DND-41 (cell line): Measurements from ENCODE around the gene TNN.

Source experiments
- ATAC-seq: fragments of 200-7000 bp; cut with Tn5 transposase; 3 replicates; pipeline ENCODE4 v1.9.1; 2021; ENCODE audit warnings: low read depth; ENCODE audit not compliant: insufficient read depth
- DNase-seq: peaks from one replicate; pipeline ENCODE4 v3.0.0-alpha.2; 2020
- H2AFZ ChIP-seq: 2 replicates; pipeline ENCODE4 v1.6.0; 2012; ENCODE audit warnings: low read depth, low read length
- H3K27ac ChIP-seq: 2 replicates; pipeline ENCODE4 v1.5.1; 2012; ENCODE audit warnings: low read length, inconsistent platforms
- H3K27me3 ChIP-seq: fragments of 200-600 bp; sonication (generic); 2 replicates; pipeline ENCODE4 v1.6.0; 2012; ENCODE audit warnings: low read length, mild to moderate bottlenecking, inconsistent platforms; ENCODE audit not compliant: insufficient read depth, poor library complexity
- H3K36me3 ChIP-seq: 2 replicates; pipeline ENCODE4 v1.5.1; 2012; ENCODE audit warnings: low read length, inconsistent platforms; ENCODE audit not compliant: insufficient read depth
- H3K4me1 ChIP-seq: 2 replicates; pipeline ENCODE4 v1.5.1; 2012; ENCODE audit warnings: mild to moderate bottlenecking, low read length; ENCODE audit not compliant: insufficient read depth
- H3K4me2 ChIP-seq: 2 replicates; pipeline ENCODE4 v1.6.0; 2012; ENCODE audit warnings: mild to moderate bottlenecking, moderate library complexity, low read length, inconsistent platforms; ENCODE audit not compliant: insufficient read depth
- H3K4me3 ChIP-seq, 2 experiments: fragments of 200-600 bp in 1 of 2; shearing (Covaris generic) in 1 of 2; 2 replicates each; pipeline ENCODE4 v1.5.1; 2012 to 2016; ENCODE audit warnings: inconsistent platforms in 2 of 2, low read length in 2 of 2, mild to moderate bottlenecking in 2 of 2, low read depth in 1 of 2, moderate library complexity in 1 of 2
- H3K79me2 ChIP-seq: 2 replicates; pipeline ENCODE4 v1.6.0; 2012; ENCODE audit warnings: low read length, inconsistent platforms; ENCODE audit not compliant: insufficient read depth
- H3K9ac ChIP-seq: 2 replicates; pipeline ENCODE4 v1.6.0; 2012; ENCODE audit warnings: low read depth, mild to moderate bottlenecking, inconsistent platforms, low read length, moderate library complexity
- H3K9me3 ChIP-seq: 2 replicates; pipeline ENCODE4 v1.5.1; 2012; ENCODE audit warnings: low read length, moderate library complexity, mild to moderate bottlenecking, inconsistent platforms; ENCODE audit not compliant: insufficient read depth, severe bottlenecking
- H4K20me1 ChIP-seq: 2 replicates; pipeline ENCODE4 v1.6.0; 2012; ENCODE audit warnings: low read length; ENCODE audit not compliant: insufficient read depth
- EZH2 ChIP-seq: IDR thresholded peaks from 3 replicates; pipeline ENCODE4 v1.6.1; 2012; ENCODE audit warnings: borderline replicate concordance, low read depth, mild to moderate bottlenecking, moderate library complexity, low read length, inconsistent platforms; ENCODE audit not compliant: severe bottlenecking
- TF ChIP-seq, protein P1 (sequence below): IDR thresholded peaks from 2 replicates; pipeline ENCODE4 v1.5.1; 2012; ENCODE audit warnings: borderline replicate concordance, low read length, moderate library complexity, mild to moderate bottlenecking; ENCODE audit not compliant: poor library complexity, severe bottlenecking; ENCODE audit errors: extremely low read depth

The TNN gene

DNA sequence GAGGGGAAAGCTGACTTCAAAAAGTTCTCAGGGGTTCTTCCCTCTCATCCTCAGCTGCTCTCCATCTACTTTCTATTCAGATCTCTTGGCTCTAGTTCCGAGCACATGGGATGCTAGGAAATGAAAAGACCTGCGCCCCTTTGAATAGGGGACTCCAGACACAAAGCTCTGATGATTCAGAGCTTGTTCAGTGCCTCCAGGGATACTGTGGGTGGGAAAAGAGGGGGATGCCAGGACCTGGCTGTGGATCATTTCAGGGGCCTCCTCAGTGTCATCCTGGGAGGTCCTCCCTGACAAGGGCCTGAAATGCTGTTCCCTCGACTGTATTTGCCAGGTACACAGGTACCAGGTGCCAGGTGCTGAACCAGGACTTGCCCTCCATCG, 125.9 kb downstream of the TNN start:
- no peak overlapping the region for H3K4me2 ChIP-seq
- no peak overlapping the region for H2AFZ ChIP-seq
- H3K36me3 ChIP-seq, result no peaks in the 10 kb centered on the region
- TF ChIP-seq, protein P1, sequence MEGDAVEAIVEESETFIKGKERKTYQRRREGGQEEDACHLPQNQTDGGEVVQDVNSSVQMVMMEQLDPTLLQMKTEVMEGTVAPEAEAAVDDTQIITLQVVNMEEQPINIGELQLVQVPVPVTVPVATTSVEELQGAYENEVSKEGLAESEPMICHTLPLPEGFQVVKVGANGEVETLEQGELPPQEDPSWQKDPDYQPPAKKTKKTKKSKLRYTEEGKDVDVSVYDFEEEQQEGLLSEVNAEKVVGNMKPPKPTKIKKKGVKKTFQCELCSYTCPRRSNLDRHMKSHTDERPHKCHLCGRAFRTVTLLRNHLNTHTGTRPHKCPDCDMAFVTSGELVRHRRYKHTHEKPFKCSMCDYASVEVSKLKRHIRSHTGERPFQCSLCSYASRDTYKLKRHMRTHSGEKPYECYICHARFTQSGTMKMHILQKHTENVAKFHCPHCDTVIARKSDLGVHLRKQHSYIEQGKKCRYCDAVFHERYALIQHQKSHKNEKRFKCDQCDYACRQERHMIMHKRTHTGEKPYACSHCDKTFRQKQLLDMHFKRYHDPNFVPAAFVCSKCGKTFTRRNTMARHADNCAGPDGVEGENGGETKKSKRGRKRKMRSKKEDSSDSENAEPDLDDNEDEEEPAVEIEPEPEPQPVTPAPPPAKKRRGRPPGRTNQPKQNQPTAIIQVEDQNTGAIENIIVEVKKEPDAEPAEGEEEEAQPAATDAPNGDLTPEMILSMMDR, result no peak
- TF ChIP-seq EZH2, result no peak
- no peak overlapping the region for H3K9ac ChIP-seq
- no peaks in the 10 kb centered on the region for H3K79me2 ChIP-seq
- H3K27ac ChIP-seq, result no peak overlapping the region
- no peaks in the 10 kb centered on the region for H4K20me1 ChIP-seq
- no peaks in the 10 kb centered on the region for H3K9me3 ChIP-seq
- peaks cover 28% of the 10 kb centered on the region for H3K4me1 ChIP-seq
- H3K27me3 ChIP-seq, result peaks cover 20% of the 10 kb centered on the region
- no peak for ATAC-seq
- H3K4me3 ChIP-seq, result no peak overlapping the region
- no peak for DNase-seq

DNA sequence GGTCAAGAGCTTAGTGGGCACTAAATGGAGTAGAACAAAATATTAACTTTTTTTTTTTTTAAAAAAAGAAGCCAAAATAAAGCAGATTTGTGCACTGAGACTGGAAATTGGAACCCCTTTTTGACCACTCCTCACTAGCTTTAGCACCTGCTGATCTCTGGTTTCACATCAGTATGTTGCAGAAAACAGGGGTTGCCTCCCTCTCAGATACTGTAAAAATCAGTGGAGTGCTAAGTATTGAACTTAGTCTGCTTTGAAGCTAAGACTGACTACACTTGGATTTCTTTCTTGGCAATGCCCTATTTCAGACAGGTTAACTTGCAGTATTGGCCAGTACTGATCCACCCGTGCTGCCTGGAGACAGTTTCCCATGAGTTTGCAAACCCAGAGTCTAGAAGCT, 127.6 kb downstream of the TNN start:
- H4K20me1 ChIP-seq, result no peaks in the 10 kb centered on the region
- H3K9ac ChIP-seq, result no peak overlapping the region
- peaks cover 25% of the 10 kb centered on the region for H3K27me3 ChIP-seq
- no peak for DNase-seq
- ATAC-seq, result no peak
- H3K36me3 ChIP-seq, result no peaks in the 10 kb centered on the region
- H3K4me1 ChIP-seq, result peaks cover 17% of the 10 kb centered on the region
- TF ChIP-seq EZH2, result no peak
- TF ChIP-seq, protein P1, result no peak
- no peak overlapping the region for H3K4me3 ChIP-seq
- no peak overlapping the region for H3K27ac ChIP-seq
- no peak overlapping the region for H2AFZ ChIP-seq
- no peaks in the 10 kb centered on the region for H3K79me2 ChIP-seq
- no peak overlapping the region for H3K4me2 ChIP-seq
- H3K9me3 ChIP-seq, result no peaks in the 10 kb centered on the region

GRCh38 chr1:175195798-175196197, 128.2 kb downstream of the TNN start:
- H2AFZ ChIP-seq, result no peak overlapping the region
- no peak overlapping the region for H3K4me2 ChIP-seq

GRCh38 chr1:175197531-175197930, 129.9 kb downstream of the TNN start:
- Histone ChIP-seq H2AFZ (no peak overlapping the region), H3K27ac (no peak overlapping the region), H3K4me2 (no peak overlapping the region), H3K36me3 (no peaks in the 10 kb centered on the region), H3K9me3 (no peaks in the 10 kb centered on the region), H3K79me2 (no peaks in the 10 kb centered on the region), H3K9ac (no peak overlapping the region), H3K4me3 (no peak overlapping the region), H4K20me1 (no peaks in the 10 kb centered on the region), H3K27me3 (peaks cover 12% of the 10 kb centered on the region), H3K4me1 (peaks cover 4% of the 10 kb centered on the region)
- DNase-seq (no peak), ATAC-seq (no peak)
- TF ChIP-seq, protein P1, result no peak
- no peak for TF ChIP-seq EZH2

More at GRCh38 chr1:175195798-175196197, 128.2 kb downstream of the TNN start:
- Histone ChIP-seq H3K36me3 (no peaks in the 10 kb centered on the region), H3K9me3 (no peaks in the 10 kb centered on the region), H3K9ac (no peak overlapping the region), H3K79me2 (no peaks in the 10 kb centered on the region), H3K27me3 (peaks cover 25% of the 10 kb centered on the region), H3K4me3 (no peak overlapping the region), H3K4me1 (peaks cover 17% of the 10 kb centered on the region), H3K27ac (no peak overlapping the region), H4K20me1 (no peaks in the 10 kb centered on the region)
- TF ChIP-seq, protein P1, result no peak
- no peak for TF ChIP-seq EZH2
- DNase-seq, result no peak
- ATAC-seq, result no peak
